ENCODE results near the gene PTPRN2. TPM values are rescaled to one million over a fixed set of nuclear protein-coding genes. Genes with fewer than 3 reads are reported as not detected.
"Not testable (repeated sequence)": the region's sequence is repeated elsewhere in the genome, so short reads cannot be mapped to it uniquely, and the experiment has no call there.

PTPRN2 gene
- polyA plus RNA-seq, 4 donors: 7.4 to 9.6 (median 8.8) TPM

- DNase-seq (ENCODE audit: low read depth in 4 of 4, low spot score in 3 of 4): no peak
These were observed 726.6 kb downstream of the PTPRN2 start for GRCh38 chr7:157861031-157861491.

GRCh38 chr7:157860406-157860805 lies 727.2 kb downstream of the PTPRN2 start:
- DNase-seq (ENCODE audit: low read depth in 4 of 4, low spot score in 3 of 4): no peak

- DNase-seq (ENCODE audit: low read depth in 4 of 4, low spot score in 3 of 4): no peak
These were observed 727.7 kb downstream of the PTPRN2 start for GRCh38 chr7:157859915-157860314.

GRCh38 chr7:157857578-157858075 lies 730.0 kb downstream of the PTPRN2 start:
- DNase-seq (ENCODE audit: low read depth in 4 of 4, low spot score in 3 of 4): no peak

GRCh38 chr7:157856873-157857577 lies 730.6 kb downstream of the PTPRN2 start:
- no peak for DNase-seq (ENCODE audit: low read depth in 4 of 4, low spot score in 3 of 4)

GRCh38 chr7:157855452-157856213 lies 732.0 kb downstream of the PTPRN2 start:
- no peak for DNase-seq (ENCODE audit: low read depth in 4 of 4, low spot score in 3 of 4)

- no peak for DNase-seq (ENCODE audit: low read depth in 4 of 4, low spot score in 3 of 4)
These were observed 732.6 kb downstream of the PTPRN2 start for GRCh38 chr7:157855016-157855415.

- DNase-seq (ENCODE audit: low read depth in 4 of 4, low spot score in 3 of 4): no peak
These were observed 733.3 kb downstream of the PTPRN2 start for GRCh38 chr7:157854066-157854891.

- DNase-seq (ENCODE audit: low read depth in 4 of 4, low spot score in 3 of 4): no peak
These were observed 733.9 kb downstream of the PTPRN2 start for GRCh38 chr7:157853789-157854065.

GRCh38 chr7:157853076-157853788 lies 734.4 kb downstream of the PTPRN2 start:
- DNase-seq (ENCODE audit: low read depth in 4 of 4, low spot score in 3 of 4): no peak

- DNase-seq (ENCODE audit: low read depth in 4 of 4, low spot score in 3 of 4): no peak
These were observed 736.0 kb downstream of the PTPRN2 start for GRCh38 chr7:157851501-157852067.

- no peak for DNase-seq (ENCODE audit: low read depth in 4 of 4, low spot score in 3 of 4)
These were observed 736.9 kb downstream of the PTPRN2 start for GRCh38 chr7:157850481-157851444.

- no peak for DNase-seq (ENCODE audit: low read depth in 4 of 4, low spot score in 3 of 4)
These were observed 737.9 kb downstream of the PTPRN2 start for GRCh38 chr7:157849726-157850125.

GRCh38 chr7:157849341-157849596 lies 738.4 kb downstream of the PTPRN2 start:
- no peak for DNase-seq (ENCODE audit: low read depth in 4 of 4, low spot score in 3 of 4)

GRCh38 chr7:157848508-157849340 lies 738.9 kb downstream of the PTPRN2 start:
- DNase-seq (ENCODE audit: low read depth in 4 of 4, low spot score in 3 of 4): no peak

- DNase-seq (ENCODE audit: low read depth in 4 of 4, low spot score in 3 of 4): not testable (repeated sequence)
These were observed 739.7 kb downstream of the PTPRN2 start for GRCh38 chr7:157847756-157848487.

- not testable (repeated sequence) for DNase-seq (ENCODE audit: low read depth in 4 of 4, low spot score in 3 of 4)
These were observed 740.9 kb downstream of the PTPRN2 start for GRCh38 chr7:157846746-157847145.

- no peak for DNase-seq (ENCODE audit: low read depth in 4 of 4, low spot score in 3 of 4)
These were observed 741.4 kb downstream of the PTPRN2 start for GRCh38 chr7:157846271-157846670.

Measured in right renal pelvis (tissue), 4 donors.